Measurements from ENCODE around the gene HYCC1. TPM values are rescaled to one million over a fixed set of nuclear protein-coding genes. Genes with fewer than 3 reads are reported as not detected.
"Not testable (repeated sequence)": the region's sequence is repeated elsewhere in the genome, so short reads cannot be mapped to it uniquely, and the experiment has no call there.

Gene HYCC1
- total RNA-seq, 1 experiment from 2014 or later = 23.5 TPM

GRCh38 chr7:22974636-22975035 is 39.3 kb downstream of the HYCC1 start:
- H3K36me3 ChIP-seq (ENCODE audit: control insufficient read depth in 1 of 2, insufficient read depth in 2 of 2, low read length in 2 of 2); intact Hi-C loops (cut with micrococcal nuclease); H3K79me2 ChIP-seq (ENCODE audit: insufficient read depth, low read length); H3K9me3 ChIP-seq (ENCODE audit: control insufficient read depth in 1 of 2, insufficient read depth in 1 of 2, low read depth in 1 of 2, low read length in 2 of 2); H3K27ac ChIP-seq (ENCODE audit: low read depth, low read length); H3K9ac ChIP-seq (ENCODE audit: low read length); H3K27me3 ChIP-seq (ENCODE audit: insufficient read depth, low read length); H3K4me1 ChIP-seq (ENCODE audit: control insufficient read depth in 1 of 2, insufficient read depth in 2 of 2, low read length in 2 of 2); ATAC-seq; POLR2A ChIA-PET; CTCF ChIA-PET; RAD21 ChIA-PET (ENCODE audit: low non-redundant PET in 1 of 2, low total read pairs in 2 of 2, uncharacterized antibody in 2 of 2, unreplicated experiment in 2 of 2); H3K9me2 ChIP-seq (ENCODE audit: insufficient read depth); BruUV-seq (replicated peaks); DNase-seq (ENCODE audit: low read depth, low spot score); H3K4me2 ChIP-seq (ENCODE audit: low read length); H2AFZ ChIP-seq (ENCODE audit: low read depth, low read length, poor library complexity, severe bottlenecking); H4K20me1 ChIP-seq (ENCODE audit: insufficient read depth); H3K4me3 ChIP-seq (replicated peaks in 1 of 2; ENCODE audit: low read depth in 1 of 2, low read length in 2 of 2): not testable (repeated sequence)

DNA sequence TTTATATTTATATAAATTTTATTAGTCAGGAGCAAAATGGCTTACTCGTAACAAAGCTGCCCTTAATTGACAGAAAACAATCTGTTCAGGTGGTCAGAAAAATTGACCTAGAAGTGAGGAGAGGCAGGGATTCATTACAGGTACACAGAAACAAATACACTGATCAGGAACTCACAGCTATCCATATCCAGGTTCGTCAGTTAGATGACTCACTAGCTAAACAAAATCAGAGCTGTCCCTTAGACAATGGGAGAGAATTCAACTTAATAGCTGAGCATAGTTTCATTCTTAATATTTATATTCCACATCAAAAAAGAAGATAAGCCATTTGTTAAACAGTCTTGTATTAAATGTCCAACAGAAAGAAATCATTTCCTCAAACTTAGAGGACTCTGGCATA is 41.7 kb downstream of the HYCC1 start:
- Histone ChIP-seq H2AFZ (ENCODE audit: low read depth, low read length, poor library complexity, severe bottlenecking) (no peak overlapping the region), H3K9me3 (ENCODE audit: control insufficient read depth in 1 of 2, insufficient read depth in 1 of 2, low read depth in 1 of 2, low read length in 2 of 2) (no peaks in the 10 kb centered on the region), H3K9me2 (ENCODE audit: insufficient read depth) (no peaks in the 10 kb centered on the region), H4K20me1 (ENCODE audit: insufficient read depth) (no peaks in the 10 kb centered on the region), H3K27ac (ENCODE audit: low read depth, low read length) (no peak overlapping the region), H3K27me3 (ENCODE audit: insufficient read depth, low read length) (no peaks in the 10 kb centered on the region), H3K79me2 (ENCODE audit: insufficient read depth, low read length) (no peaks in the 10 kb centered on the region), H3K4me1 (ENCODE audit: control insufficient read depth in 1 of 2, insufficient read depth in 2 of 2, low read length in 2 of 2) (no peaks in the 10 kb centered on the region), H3K36me3 (ENCODE audit: control insufficient read depth in 1 of 2, insufficient read depth in 2 of 2, low read length in 2 of 2) (no peaks in the 10 kb centered on the region), H3K4me2 (ENCODE audit: low read length) (no peak overlapping the region), H3K9ac (ENCODE audit: low read length) (no peak overlapping the region), H3K4me3 (replicated peaks in 1 of 2; ENCODE audit: low read depth in 1 of 2, low read length in 2 of 2) (no peak overlapping the region)
- BruUV-seq (replicated peaks) = no TSS peak
- CTCF ChIA-PET = no interaction called here
- RAD21 ChIA-PET (ENCODE audit: low non-redundant PET in 1 of 2, low total read pairs in 2 of 2, uncharacterized antibody in 2 of 2, unreplicated experiment in 2 of 2) = no interaction called here
- ATAC-seq = no peak
- DNase-seq (ENCODE audit: low read depth, low spot score) = no peak
- POLR2A ChIA-PET = interaction anchor here (1.1 kb wide), 1 partner anchor 15 kb away, joined by 3 read pairs; no protein-coding TSS in a partner anchor
- intact Hi-C loops (cut with micrococcal nuclease) = no loop called here
- TF ChIP-seq JUND (IDR thresholded peaks at IDR 0.05) (no peak), ZNF274 (IDR thresholded peaks at IDR 0.05; ENCODE audit: low read depth, low read length) (no peak), SIN3A (IDR thresholded peaks at IDR 0.05; ENCODE audit: low read depth) (no peak), ZBTB33 (IDR thresholded peaks at IDR 0.05; ENCODE audit: extremely low read depth, insufficient replicate concordance, low read length) (no peak), CBX3 (IDR thresholded peaks at IDR 0.05; ENCODE audit: low read depth) (no peak), POLR2AphosphoS5 (IDR thresholded peaks at IDR 0.05; ENCODE audit: low read depth, low read length) (no peak), SP1 (IDR thresholded peaks at IDR 0.05; ENCODE audit: low read depth) (no peak), ZFX (IDR thresholded peaks at IDR 0.05) (no peak), ATF3 (IDR thresholded peaks at IDR 0.05) (no peak), EZH2 (IDR thresholded peaks at IDR 0.05) (no peak), POLR2A (IDR thresholded peaks at IDR 0.05; ENCODE audit: borderline replicate concordance, extremely low read depth, insufficient read depth, insufficient read length) (no peak), EGR1 (IDR thresholded peaks at IDR 0.05; ENCODE audit: low read depth) (no peak), FOSL1 (IDR thresholded peaks at IDR 0.05; ENCODE audit: low read depth) (no peak), REST (IDR thresholded peaks at IDR 0.05; ENCODE audit: low read depth) (no peak), CEBPB (IDR thresholded peaks at IDR 0.05; ENCODE audit: low read depth) (no peak), EZH2phosphoT487 (IDR thresholded peaks at IDR 0.05; ENCODE audit: borderline replicate concordance) (no peak), RAD21 (IDR thresholded peaks at IDR 0.05; ENCODE audit: low read depth) (no peak), ELF1 (IDR thresholded peaks at IDR 0.05; ENCODE audit: borderline replicate concordance, low read depth) (no peak)
